GM19099 (cell line): ENCODE measurements around the gene PARD3.

Experiments used
- POLR2A ChIP-seq: IDR thresholded peaks from 3 replicates; pipeline ENCODE4 v1.6.1; 2011; ENCODE audit warnings: low read depth; ENCODE audit not compliant: insufficient read length; ENCODE audit errors: extremely low read depth

PARD3 gene

DNA sequence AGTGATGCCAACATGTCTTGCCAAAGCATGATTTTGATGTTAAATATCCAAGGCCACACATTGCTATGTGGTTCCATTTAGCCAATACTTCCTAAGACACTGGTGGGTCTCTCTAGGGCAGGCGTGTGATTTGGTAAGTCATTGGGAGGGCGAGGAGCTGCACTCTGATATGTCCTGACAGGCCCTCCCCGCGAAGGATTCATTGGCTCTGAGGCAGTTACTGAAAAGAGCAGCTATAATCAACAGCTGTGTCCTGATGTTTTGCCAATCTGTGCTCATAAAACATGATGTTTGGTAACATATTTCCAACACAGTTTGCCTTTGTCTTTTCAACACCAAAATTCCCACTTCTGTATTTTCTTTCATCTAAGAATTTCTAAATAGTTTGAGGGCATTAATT lies 646.7 kb downstream of the PARD3 start:
- TF ChIP-seq POLR2A = no peak

DNA sequence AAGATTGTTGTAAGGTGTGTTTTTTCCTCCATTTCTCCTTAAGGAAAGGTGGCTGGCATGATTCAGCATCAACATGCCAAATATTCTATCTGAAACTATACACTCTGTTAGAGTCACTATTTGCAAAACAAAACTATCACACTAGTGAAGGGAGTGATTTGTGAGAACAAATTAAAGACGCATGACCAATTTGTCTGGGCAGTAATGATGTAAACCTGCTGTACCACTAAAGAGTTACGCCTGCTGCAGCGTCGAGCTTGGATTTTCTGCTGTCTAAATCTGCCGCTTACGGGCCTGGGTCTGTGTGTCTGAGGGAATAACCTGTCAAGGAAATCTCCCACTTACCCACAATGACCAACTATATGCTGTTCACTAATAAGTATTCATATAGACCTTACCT lies 648.3 kb downstream of the PARD3 start:
- TF ChIP-seq POLR2A = no peak

DNA sequence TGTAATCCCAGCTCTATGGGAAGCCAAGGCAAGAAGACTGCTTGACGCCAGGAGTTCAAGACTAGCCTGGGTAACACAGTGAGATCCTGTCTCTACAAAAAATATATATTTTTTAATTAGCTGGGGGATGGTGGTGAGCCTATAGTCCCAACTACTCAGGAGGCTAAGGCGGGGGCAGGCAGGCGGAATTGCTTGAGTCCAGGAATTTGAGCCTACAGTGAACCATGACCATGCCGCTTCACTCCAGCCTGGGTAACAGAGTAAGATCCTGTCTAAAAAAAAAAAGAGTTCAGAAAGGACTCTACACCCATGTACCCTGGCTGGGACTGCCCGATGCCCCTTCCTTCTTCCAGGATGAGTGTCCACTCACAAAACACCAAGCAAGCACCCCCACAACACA lies 648.7 kb downstream of the PARD3 start:
- no peak for TF ChIP-seq POLR2A

DNA sequence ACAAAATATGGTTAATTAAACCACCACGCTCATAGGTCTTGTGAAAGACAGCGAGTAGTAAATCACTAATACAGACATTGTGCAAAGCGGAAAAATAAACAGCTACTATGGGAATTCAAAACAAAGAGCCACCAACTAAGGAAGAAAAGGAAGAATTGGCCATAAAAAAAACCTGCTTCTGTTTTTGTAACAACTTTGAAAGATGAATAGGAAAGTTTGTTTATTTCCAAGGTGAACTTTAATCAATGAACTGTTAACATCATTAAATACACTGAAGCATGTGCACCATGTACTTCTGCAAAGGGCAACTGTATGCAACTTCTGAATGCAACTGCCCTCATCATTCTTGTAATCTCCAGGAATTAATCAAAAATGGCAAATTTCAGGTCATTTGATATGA lies 651.1 kb downstream of the PARD3 start:
- TF ChIP-seq POLR2A = no peak

DNA sequence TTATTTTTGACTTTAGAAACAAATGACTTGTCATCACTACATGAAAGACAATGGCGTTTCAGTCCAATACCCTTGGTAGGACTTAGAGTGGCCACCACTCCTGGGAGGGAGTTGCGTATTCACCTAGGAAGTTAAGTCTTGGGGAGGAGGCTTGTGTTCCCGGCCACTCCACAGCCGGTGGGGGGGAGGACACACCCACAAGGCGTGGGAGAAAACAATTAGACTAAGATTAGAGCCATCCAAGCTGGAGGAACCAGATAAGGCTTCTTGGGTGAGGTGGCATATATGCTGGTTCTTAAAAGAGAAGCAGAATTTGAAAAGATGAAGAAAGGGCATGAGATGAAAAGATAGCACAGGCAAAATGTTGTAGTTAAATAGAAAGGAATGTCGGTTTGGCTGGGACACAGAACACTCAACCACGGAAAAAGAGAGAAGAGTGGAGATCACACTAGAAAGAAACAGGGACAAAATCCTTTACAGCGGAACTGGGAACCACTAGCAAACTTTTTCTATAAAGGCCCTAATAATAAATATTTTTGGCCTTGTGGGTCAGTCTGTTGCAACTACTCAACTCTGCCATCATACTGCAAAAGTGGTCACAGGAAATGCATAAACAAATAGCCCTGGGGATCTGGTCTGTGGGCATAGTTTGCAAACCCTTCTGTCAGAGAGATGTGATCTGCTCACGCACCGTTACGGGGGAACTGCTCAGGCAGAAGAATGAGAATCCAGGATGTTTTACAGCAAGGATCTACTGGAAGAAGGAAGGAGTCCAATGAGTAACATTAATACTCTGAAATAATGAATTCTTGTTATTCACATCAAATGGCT lies 651.8 kb downstream of the PARD3 start:
- no peak for TF ChIP-seq POLR2A

DNA sequence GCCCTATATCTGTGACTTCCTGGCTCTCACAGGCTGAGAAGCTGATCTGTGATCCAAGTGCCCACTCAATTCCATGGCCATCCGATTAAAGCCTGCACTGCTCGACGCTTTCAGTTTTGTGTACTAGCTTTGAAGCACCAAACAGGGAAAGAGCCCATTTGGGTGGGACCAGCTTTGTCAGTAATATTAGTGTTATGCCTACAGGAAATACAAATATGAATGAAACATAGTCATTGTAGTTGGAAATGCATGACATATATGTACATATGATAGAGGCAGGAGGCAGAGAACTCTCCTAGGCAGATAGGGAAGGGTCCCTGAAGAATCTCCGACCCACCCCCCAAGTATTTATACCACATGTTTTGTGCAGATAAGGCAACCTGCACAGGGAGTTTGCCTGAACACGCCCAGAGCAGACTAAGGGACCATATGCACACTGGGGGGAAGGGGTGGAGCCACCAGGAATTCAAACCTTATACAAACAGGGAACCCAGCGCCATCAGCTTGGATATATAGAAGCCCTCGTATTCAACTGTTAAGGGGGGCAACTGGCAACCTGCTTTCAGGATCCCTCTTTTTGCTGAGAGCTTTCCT lies 653.2 kb downstream of the PARD3 start:
- no peak for TF ChIP-seq POLR2A

DNA sequence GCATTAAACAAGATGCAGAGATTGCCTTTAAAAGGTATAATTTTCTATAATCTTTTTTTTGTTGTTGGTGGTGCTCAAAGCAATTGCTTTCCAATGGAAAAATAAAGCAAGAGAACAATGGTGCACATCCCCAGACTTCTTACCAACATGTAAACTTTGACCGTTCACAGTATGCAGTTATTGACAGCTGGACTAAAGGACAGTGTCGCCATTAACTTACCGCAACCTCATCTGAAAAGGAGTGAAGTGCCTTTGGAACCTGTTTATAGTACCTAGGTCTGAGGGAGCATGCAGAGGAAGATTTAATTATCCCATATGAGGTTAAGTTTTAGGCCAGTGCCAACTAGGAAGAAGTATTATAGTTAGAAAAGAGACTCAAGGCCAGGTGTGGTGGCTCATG lies 654.5 kb downstream of the PARD3 start:
- no peak for TF ChIP-seq POLR2A

DNA sequence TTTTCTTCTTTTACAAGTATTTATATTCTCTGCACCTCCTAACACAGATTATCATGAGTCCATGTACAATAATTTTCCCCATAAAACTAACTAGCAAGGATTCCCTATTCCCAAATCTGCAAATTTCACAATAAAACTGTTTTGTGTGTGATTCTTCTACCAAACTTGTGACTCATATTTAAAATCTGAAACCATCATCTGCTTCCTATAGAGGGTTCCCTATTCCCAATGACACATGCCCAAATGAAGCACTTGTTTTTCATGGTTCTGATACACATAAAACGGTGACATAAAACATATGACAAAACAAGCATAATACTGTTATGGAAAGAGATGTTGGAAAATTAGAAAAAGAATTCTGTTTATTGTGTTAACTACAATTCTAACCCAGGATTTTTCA lies 657.6 kb downstream of the PARD3 start:
- TF ChIP-seq POLR2A = no peak

DNA sequence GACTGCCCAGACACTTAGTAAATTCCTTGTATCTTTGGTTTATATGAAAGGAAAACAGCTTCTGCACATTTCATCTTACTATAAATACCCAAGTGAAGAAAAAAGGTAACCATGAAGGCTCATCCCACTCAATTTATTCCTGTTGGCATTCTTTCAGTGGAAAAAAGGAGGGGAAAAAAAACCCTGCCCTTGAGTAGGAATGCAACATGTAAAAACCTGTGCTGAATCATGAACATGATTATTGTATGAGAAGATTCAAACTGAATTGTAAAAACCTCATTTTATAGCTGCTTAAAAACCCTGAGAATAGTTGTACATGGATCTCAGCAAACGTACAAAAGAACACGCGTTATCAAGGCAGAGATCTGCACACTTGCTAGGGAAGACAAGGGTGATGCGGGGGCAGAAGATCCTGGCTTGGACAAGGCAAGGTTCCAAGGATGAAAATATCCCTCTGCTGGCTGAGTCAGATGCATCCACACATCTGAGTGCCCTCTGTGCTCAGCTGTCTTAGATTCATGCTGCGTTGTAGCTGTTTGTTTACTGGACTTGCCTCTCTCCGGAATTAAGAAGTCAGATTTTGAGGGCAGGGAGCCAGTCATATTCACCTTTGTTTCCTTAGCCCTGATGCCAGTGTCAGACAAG lies 658.2 kb downstream of the PARD3 start:
- TF ChIP-seq POLR2A = no peak

DNA sequence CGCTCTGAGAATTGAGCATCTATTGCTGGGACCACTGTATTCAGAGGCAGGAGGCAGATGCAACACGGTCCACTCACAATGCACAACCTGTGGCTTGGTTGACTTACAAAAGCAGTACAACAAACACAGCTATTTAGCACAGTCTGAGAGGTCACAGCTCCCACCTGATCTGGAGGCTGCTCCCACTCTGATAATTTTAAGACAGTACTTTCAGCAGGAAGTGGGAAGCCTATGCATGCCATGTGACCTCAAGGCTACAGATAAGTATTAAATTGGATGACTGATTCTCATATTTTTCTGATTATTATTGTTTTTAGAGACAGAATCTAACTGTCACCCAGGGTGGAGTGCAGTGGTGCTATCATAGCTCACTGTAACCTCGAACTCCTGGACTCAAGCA lies 659.3 kb downstream of the PARD3 start:
- TF ChIP-seq POLR2A = no peak

DNA sequence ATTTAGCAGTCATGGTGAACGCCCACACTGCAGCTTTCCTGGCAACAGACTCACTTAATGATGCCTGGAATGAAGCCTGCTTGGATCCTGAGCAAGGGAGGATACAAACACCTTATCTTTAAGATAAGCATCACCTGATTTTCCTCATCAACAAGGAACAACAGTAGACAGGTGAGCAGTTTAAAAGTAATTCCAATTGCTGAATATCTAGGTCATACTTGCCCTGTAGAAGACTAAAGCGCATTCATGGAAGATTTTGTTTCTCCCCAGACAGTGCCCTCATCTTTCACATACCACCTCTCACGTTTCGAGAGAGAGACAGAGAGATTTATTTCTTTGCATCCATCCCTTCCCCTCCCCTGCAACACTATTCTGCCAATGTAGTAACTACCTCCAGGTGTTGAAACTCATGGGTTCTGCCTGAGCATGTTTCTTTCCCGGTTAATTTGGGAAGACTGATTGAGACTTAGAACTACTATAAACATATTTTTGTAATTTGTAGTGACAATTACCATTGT lies 660.7 kb downstream of the PARD3 start:
- no peak for TF ChIP-seq POLR2A

DNA sequence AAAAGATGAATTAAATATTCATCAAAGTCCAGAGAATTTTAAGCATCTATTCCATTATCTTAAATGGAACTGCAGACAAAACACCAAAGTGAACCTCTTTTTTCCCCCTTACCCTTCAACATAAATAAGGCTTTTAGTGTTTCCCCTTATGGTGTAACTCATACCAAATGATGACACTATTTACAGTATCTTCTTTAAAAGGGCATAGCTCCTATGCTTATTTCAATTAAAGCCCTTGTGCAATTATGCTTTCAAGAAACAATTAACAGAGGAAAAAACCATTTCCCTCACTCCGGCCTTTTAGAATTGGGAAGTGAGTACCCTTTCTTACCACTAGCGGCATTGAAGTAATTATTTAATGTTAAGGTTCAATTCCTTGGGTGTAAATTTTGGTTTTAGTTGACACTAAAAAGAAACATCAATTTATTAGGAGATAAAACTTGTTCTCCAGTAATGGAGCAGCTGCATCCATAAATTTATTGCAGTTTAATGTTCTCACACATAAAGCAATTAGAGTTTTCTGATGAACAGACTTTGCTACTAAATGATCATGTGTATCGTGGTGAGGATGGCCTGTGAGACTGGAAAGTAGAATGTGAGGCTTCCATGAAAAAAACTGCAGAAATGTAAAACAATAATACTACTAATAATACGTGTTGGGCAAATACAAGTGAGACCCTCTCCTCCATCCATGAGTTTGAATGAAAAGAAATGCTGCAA lies 661.3 kb downstream of the PARD3 start:
- no peak for TF ChIP-seq POLR2A

DNA sequence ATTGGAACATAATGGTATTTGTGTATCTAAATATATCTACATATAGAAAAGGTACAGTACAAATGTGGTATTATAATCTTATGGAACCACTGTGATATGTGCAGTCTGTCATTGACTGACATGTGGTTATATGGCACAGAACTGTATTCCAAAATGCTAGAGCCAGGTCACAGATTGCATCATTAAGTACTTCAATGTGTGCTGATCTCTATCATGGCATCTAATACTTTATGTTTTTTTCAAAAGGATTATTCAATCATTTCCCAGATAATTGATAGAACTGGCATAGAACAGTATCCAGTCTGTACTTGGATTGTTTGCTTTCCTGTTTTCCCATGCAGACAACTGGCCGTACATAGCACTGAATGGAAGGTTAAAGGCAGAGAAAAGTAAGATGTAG lies 662.7 kb downstream of the PARD3 start:
- TF ChIP-seq POLR2A = no peak

DNA sequence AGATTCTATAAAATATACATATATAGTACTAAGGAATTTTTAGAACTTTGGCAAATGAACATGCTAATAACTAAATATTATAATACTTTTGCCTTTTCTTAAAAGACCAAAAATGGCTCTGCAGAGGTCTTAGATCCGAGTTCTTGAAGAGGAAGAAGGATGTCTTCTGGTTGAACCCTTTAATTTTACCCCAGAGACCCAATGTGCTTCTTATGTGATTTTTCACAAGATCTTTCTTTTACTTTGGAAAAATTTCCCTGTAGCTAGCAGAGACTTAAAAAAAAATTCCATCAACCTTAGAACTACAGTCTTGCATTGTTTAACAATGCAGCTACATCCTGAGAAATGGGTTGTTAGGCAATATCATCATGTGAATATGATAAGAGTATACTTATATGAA lies 663.2 kb downstream of the PARD3 start:
- no peak for TF ChIP-seq POLR2A

DNA sequence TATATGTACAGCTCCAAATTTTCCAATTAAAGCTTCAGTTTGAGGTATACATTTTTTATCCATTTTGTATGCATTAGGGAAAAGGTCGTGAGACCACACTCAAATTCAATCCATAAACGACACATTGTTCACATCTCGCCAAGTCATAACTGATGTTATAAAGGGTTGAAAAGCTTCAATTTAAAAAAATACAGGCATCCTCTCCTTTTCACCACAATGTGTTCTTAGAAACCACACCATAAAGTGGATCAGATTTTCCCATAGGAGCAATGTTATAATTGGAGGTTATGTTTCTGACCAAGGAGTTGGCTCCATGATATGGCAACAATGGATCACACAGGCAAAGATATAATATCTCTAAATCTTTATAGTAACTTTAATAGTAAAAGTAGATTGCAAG lies 663.6 kb downstream of the PARD3 start:
- TF ChIP-seq POLR2A = no peak
